K562 (cell line): ENCODE measurements around the gene WNT3. TPM values are rescaled to one million over a fixed set of nuclear protein-coding genes. Genes with fewer than 3 reads are reported as not detected.

Source experiments
- ASH1L ChIP-seq: fragments of 450-650 bp; IDR thresholded peaks from 2 replicates; pipeline ENCODE4 v1.6.1; 2018; ENCODE audit warnings: borderline replicate concordance, mild to moderate bottlenecking, low read depth; ENCODE audit not compliant: partially characterized antibody
- DMBX1 ChIP-seq: fragments of 250-450 bp; sonication (Bioruptor Pico); IDR thresholded peaks from 2 replicates; pipeline ENCODE4 v1.8.0; 2022; ENCODE audit warnings: inconsistent platforms, mild to moderate bottlenecking, moderate library complexity, borderline replicate concordance
- FOXK1 ChIP-seq: sonication (generic); formaldehyde crosslinking; IDR thresholded peaks from 2 replicates; pipeline ENCODE4 v1.8.0; 2022; ENCODE audit warnings: missing genetic modification reagents, mild to moderate bottlenecking, borderline replicate concordance
- HNRNPL ChIP-seq: fragments of 200-400 bp; formaldehyde crosslinking; IDR thresholded peaks from 2 replicates; pipeline ENCODE4 v1.6.1; 2017; ENCODE audit warnings: low read depth, mild to moderate bottlenecking, low read length
- NELFE ChIP-seq: IDR thresholded peaks from 2 replicates; pipeline ENCODE4 v1.6.1; 2011; ENCODE audit warnings: mild to moderate bottlenecking; ENCODE audit not compliant: insufficient read depth, insufficient read length
- NONO ChIP-seq, 2 experiments: fragments of 200-400 bp in 1 of 2; fragments of 450-650 bp in 1 of 2; formaldehyde crosslinking in 1 of 2; IDR thresholded peaks; 2 replicates each; pipeline ENCODE4 v1.6.1; 2017; ENCODE audit warnings: low read depth in 2 of 2, mild to moderate bottlenecking in 2 of 2, moderate library complexity in 2 of 2, low read length in 1 of 2
- STAG1 ChIP-seq: sonication (generic); formaldehyde crosslinking; IDR thresholded peaks from 2 replicates; pipeline ENCODE4 v1.5.0; 2020; ENCODE audit warnings: missing genetic modification reagents, borderline replicate concordance
- ZNF384 ChIP-seq: IDR thresholded peaks from 2 replicates; pipeline ENCODE4 v1.6.1; 2012; ENCODE audit warnings: low read depth, low read length, improper control_type of control experiment
- ZNF79 ChIP-seq: fragments of 250-450 bp; sonication (Bioruptor Pico); IDR thresholded peaks from 2 replicates; pipeline ENCODE4 v1.4.0; 2020; ENCODE audit warnings: low read depth, mild to moderate bottlenecking, moderate library complexity
- polyA plus RNA-seq, 8 experiments: library from polyadenylated mRNA; depleted of rRNA in 4 of 8; stranded (reverse) in 5 of 8; unstranded in 3 of 8; fragments of >200 nt; fragmentation: Nextera tagmentation in 2 of 8; fragmentation: Illumina TruSeq in 1 of 8; extraction: Ambion mirVana in 2 of 8; extraction: Trizol in 1 of 8; gene quantifications; 2 replicates each; pipeline versions ENCODE4 v1.2.1 to v1.2.3, GENCODE V29; 2011 to 2014; ENCODE audit warnings: inconsistent platforms in 1 of 8, missing spikeins in 1 of 8
- total RNA-seq, 7 experiments: library from RNA; depleted of rRNA in 6 of 7; stranded (reverse); fragments of >200 nt in 6 of 7; fragmentation: Illumina TruSeq in 2 of 7; extraction: Trizol in 2 of 7; gene quantifications; 2 replicates each; pipeline versions ENCODE4 v1.2.1 to v1.2.3, GENCODE V29; 2011 to 2021; ENCODE audit warnings: low replicate concordance in 1 of 7
- TF ChIP-seq, protein P1 (sequence below): IDR thresholded peaks from 3 replicates; pipeline ENCODE4 v1.6.1; 2011; ENCODE audit warnings: borderline replicate concordance, mild to moderate bottlenecking, moderate library complexity; ENCODE audit not compliant: insufficient read length; ENCODE audit errors: extremely low read depth
- TF ChIP-seq, protein P2 (sequence below), 2 experiments: fragments of 450-650 bp; IDR thresholded peaks; 2 replicates each; pipeline ENCODE4 v1.6.1; 2016
- TF ChIP-seq, protein P3 (sequence below): fragments of 450-650 bp; formaldehyde crosslinking; IDR thresholded peaks from 2 replicates; pipeline ENCODE4 v1.4.0; 2022; ENCODE audit warnings: missing genetic modification characterization
- TF ChIP-seq, protein P4 (sequence below): fragments of 450-650 bp; IDR thresholded peaks from 2 replicates; pipeline ENCODE4 v1.6.1; 2018; ENCODE audit warnings: mild to moderate bottlenecking, low read depth; ENCODE audit not compliant: partially characterized antibody

The WNT3 gene
- total and polyA plus RNA-seq, 9 of the 15 experiments (the other 6 are each of a cell fraction or from before 2014, with no cell fraction given), result 1.5 to 6.1 (median 3.3) TPM

DNA sequence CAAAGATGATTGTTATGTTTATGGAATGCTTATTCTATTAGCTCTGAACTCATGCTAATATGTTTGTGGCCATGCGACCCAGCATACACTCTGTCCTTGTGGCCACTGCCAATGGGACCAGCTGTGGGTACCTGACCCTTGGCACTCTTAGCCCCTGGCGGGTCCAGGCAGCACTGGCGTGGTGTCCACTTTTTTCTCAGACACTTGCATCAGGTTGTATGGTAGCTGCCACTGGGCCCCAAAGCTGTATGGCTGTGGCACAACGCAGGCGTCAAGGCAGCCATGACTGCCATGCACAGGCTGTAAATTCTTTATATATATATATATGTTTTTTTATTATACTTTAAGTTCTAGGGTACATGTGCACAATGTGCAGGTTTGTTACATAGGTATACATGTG is 20.7 kb upstream of the WNT3 start (continued):
- TF ChIP-seq, protein P1, sequence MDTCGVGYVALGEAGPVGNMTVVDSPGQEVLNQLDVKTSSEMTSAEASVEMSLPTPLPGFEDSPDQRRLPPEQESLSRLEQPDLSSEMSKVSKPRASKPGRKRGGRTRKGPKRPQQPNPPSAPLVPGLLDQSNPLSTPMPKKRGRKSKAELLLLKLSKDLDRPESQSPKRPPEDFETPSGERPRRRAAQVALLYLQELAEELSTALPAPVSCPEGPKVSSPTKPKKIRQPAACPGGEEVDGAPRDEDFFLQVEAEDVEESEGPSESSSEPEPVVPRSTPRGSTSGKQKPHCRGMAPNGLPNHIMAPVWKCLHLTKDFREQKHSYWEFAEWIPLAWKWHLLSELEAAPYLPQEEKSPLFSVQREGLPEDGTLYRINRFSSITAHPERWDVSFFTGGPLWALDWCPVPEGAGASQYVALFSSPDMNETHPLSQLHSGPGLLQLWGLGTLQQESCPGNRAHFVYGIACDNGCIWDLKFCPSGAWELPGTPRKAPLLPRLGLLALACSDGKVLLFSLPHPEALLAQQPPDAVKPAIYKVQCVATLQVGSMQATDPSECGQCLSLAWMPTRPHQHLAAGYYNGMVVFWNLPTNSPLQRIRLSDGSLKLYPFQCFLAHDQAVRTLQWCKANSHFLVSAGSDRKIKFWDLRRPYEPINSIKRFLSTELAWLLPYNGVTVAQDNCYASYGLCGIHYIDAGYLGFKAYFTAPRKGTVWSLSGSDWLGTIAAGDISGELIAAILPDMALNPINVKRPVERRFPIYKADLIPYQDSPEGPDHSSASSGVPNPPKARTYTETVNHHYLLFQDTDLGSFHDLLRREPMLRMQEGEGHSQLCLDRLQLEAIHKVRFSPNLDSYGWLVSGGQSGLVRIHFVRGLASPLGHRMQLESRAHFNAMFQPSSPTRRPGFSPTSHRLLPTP, result no peak
- TF ChIP-seq, protein P2, sequence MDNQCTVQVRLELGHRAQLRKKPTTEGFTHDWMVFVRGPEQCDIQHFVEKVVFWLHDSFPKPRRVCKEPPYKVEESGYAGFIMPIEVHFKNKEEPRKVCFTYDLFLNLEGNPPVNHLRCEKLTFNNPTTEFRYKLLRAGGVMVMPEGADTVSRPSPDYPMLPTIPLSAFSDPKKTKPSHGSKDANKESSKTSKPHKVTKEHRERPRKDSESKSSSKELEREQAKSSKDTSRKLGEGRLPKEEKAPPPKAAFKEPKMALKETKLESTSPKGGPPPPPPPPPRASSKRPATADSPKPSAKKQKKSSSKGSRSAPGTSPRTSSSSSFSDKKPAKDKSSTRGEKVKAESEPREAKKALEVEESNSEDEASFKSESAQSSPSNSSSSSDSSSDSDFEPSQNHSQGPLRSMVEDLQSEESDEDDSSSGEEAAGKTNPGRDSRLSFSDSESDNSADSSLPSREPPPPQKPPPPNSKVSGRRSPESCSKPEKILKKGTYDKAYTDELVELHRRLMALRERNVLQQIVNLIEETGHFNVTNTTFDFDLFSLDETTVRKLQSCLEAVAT (IDR thresholded peaks at IDR 0.05), result no peak
- TF ChIP-seq DMBX1 (CRISPR knock-in tag), result no peak
- no peak for TF ChIP-seq ZNF384
- TF ChIP-seq NONO (IDR thresholded peaks at IDR 0.05; ENCODE audit: low read depth in 2 of 2, low read length in 1 of 2), result no peak
- TF ChIP-seq ZNF79 (CRISPR knock-in tag), result no peak
- TF ChIP-seq, protein P3, sequence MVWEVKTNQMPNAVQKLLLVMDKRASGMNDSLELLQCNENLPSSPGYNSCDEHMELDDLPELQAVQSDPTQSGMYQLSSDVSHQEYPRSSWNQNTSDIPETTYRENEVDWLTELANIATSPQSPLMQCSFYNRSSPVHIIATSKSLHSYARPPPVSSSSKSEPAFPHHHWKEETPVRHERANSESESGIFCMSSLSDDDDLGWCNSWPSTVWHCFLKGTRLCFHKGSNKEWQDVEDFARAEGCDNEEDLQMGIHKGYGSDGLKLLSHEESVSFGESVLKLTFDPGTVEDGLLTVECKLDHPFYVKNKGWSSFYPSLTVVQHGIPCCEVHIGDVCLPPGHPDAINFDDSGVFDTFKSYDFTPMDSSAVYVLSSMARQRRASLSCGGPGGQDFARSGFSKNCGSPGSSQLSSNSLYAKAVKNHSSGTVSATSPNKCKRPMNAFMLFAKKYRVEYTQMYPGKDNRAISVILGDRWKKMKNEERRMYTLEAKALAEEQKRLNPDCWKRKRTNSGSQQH, result no peak
- no peak for TF ChIP-seq STAG1 (CRISPR knock-in tag)
- TF ChIP-seq, protein P4, sequence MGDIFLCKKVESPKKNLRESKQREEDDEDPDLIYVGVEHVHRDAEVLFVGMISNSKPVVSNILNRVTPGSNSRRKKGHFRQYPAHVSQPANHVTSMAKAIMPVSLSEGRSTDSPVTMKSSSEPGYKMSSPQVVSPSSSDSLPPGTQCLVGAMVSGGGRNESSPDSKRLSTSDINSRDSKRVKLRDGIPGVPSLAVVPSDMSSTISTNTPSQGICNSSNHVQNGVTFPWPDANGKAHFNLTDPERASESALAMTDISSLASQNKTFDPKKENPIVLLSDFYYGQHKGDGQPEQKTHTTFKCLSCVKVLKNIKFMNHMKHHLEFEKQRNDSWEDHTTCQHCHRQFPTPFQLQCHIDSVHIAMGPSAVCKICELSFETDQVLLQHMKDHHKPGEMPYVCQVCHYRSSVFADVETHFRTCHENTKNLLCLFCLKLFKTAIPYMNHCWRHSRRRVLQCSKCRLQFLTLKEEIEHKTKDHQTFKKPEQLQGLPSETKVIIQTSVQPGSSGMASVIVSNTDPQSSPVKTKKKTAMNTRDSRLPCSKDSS, result no peak
- no peak for TF ChIP-seq NELFE
- TF ChIP-seq FOXK1 (CRISPR knock-in tag), result no peak
- no peak for TF ChIP-seq ASH1L
- no peak for TF ChIP-seq HNRNPL
